ENCODE data around the gene MSI2. TPM values are rescaled to one million over a fixed set of nuclear protein-coding genes. Genes with fewer than 3 reads are reported as not detected.

Gene MSI2
- total and polyA plus RNA-seq, 2 donors = 25.3 to 52.5 TPM

- 83% methylated on average over 14 of the region's 14 CpGs for WGBS
- H3K4me3 ChIP-seq (ENCODE audit: low read length in 2 of 2) = no peak overlapping the region
- H3K9me3 ChIP-seq (ENCODE audit: control insufficient read depth in 2 of 2, insufficient read depth in 1 of 2, low read length in 1 of 2) = no peaks in the 10 kb centered on the region
- peak overlapping the region; percentile 8 to 79 for H3K27ac ChIP-seq (ENCODE audit: low read depth in 1 of 2, low read length in 1 of 2)
- H3K4me1 ChIP-seq (ENCODE audit: control insufficient read depth in 2 of 2, insufficient read depth in 2 of 2, low read length in 2 of 2) = peaks cover 59 to 80% of the 10 kb centered on the region in 2 donors
- H3K36me3 ChIP-seq (ENCODE audit: control insufficient read depth in 2 of 2, insufficient read depth in 2 of 2, low read length in 1 of 2) = peaks cover 4 to 13% of the 10 kb centered on the region in 2 donors
- DNase-seq (ENCODE audit: low read depth in 6 of 9, low spot score in 9 of 9) = no peak
- no peaks in the 10 kb centered on the region for H3K27me3 ChIP-seq (ENCODE audit: control insufficient read depth in 2 of 2, insufficient read depth in 1 of 2, low read length in 1 of 2)
Observed at GRCh38 chr17:57511475-57512123, 255.3 kb downstream of the MSI2 start.

DNA sequence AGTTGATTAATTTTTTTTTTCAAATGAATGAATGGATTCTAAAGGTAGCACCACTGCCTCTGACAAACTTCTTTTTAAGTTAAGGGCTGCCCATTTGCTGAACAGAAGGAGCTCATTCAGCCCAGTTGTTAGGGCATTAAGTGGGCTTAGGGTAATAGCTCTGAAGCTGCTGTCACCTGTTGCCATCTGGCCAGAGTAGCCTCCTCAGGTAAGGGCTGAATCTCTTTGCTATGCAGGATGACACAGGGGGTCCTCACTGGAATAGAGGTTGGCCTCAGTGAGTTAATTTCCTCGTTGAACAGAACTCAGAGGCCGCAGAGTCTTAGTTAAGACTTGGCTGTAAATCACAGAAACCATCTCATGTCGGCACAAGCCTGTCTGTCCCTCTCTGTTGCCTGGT, 255.9 kb downstream of the MSI2 start:
- no peak for DNase-seq (ENCODE audit: low read depth in 6 of 9, low spot score in 9 of 9)
- peaks cover 59 to 80% of the 10 kb centered on the region in 2 donors for H3K4me1 ChIP-seq (ENCODE audit: control insufficient read depth in 2 of 2, insufficient read depth in 2 of 2, low read length in 2 of 2)
- peaks cover 4 to 16% of the 10 kb centered on the region in 2 donors for H3K36me3 ChIP-seq (ENCODE audit: control insufficient read depth in 2 of 2, insufficient read depth in 2 of 2, low read length in 1 of 2)
- H3K27ac ChIP-seq (ENCODE audit: low read depth in 1 of 2, low read length in 1 of 2) = peak overlapping the region in 1 of 2 donors; percentile 79
- H3K27me3 ChIP-seq (ENCODE audit: control insufficient read depth in 2 of 2, insufficient read depth in 1 of 2, low read length in 1 of 2) = no peaks in the 10 kb centered on the region
- 93% methylated on average over 3 of the region's 3 CpGs for WGBS
- no peak overlapping the region for H3K4me3 ChIP-seq (ENCODE audit: low read length in 2 of 2)
- no peaks in the 10 kb centered on the region for H3K9me3 ChIP-seq (ENCODE audit: control insufficient read depth in 2 of 2, insufficient read depth in 1 of 2, low read length in 1 of 2)

DNA sequence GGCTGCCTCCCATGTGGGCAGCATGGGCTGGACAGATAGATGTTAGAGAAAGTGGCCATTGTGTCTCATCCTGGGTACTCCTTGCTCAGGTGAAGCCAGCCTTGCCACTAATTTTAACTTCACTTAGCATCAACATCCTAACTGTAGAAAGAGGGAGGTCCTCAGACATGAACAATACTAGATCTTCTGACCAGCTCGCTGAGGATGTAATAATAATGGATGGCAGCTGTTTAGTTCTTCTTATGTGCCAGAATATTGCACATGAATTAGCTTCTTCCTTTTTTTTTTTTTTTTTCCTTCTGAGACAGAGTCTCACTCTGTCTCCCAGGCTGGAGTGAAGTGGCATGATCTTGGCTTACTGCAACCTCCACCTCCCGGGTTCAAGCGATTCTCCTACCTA, 256.4 kb downstream of the MSI2 start:
- H3K9me3 ChIP-seq (ENCODE audit: control insufficient read depth in 2 of 2, insufficient read depth in 1 of 2, low read length in 1 of 2) = no peaks in the 10 kb centered on the region
- WGBS = 95% methylated on average over 3 of the region's 3 CpGs
- peaks cover 4 to 16% of the 10 kb centered on the region in 2 donors for H3K36me3 ChIP-seq (ENCODE audit: control insufficient read depth in 2 of 2, insufficient read depth in 2 of 2, low read length in 1 of 2)
- no peak for DNase-seq (ENCODE audit: low read depth in 6 of 9, low spot score in 9 of 9)
- no peaks in the 10 kb centered on the region for H3K27me3 ChIP-seq (ENCODE audit: control insufficient read depth in 2 of 2, insufficient read depth in 1 of 2, low read length in 1 of 2)
- H3K4me3 ChIP-seq (ENCODE audit: low read length in 2 of 2) = no peak overlapping the region
- peaks cover 59 to 80% of the 10 kb centered on the region in 2 donors for H3K4me1 ChIP-seq (ENCODE audit: control insufficient read depth in 2 of 2, insufficient read depth in 2 of 2, low read length in 2 of 2)
- peak overlapping the region in 1 of 2 donors; percentile 79 for H3K27ac ChIP-seq (ENCODE audit: low read depth in 1 of 2, low read length in 1 of 2)

GRCh38 chr17:57513569-57513968, 257.2 kb downstream of the MSI2 start:
- Histone ChIP-seq H3K27me3 (ENCODE audit: control insufficient read depth in 2 of 2, insufficient read depth in 1 of 2, low read length in 1 of 2) (no peaks in the 10 kb centered on the region), H3K9me3 (ENCODE audit: control insufficient read depth in 2 of 2, insufficient read depth in 1 of 2, low read length in 1 of 2) (no peaks in the 10 kb centered on the region), H3K4me1 (ENCODE audit: control insufficient read depth in 2 of 2, insufficient read depth in 2 of 2, low read length in 2 of 2) (peaks cover 58 to 80% of the 10 kb centered on the region in 2 donors), H3K27ac (ENCODE audit: low read depth in 1 of 2, low read length in 1 of 2) (no peak overlapping the region), H3K4me3 (ENCODE audit: low read length in 2 of 2) (no peak overlapping the region), H3K36me3 (ENCODE audit: control insufficient read depth in 2 of 2, insufficient read depth in 2 of 2, low read length in 1 of 2) (peaks cover 4 to 16% of the 10 kb centered on the region in 2 donors)
- WGBS = 89% methylated on average over 4 of the region's 4 CpGs
- DNase-seq (ENCODE audit: low read depth in 6 of 9, low spot score in 9 of 9) = no peak

DNA sequence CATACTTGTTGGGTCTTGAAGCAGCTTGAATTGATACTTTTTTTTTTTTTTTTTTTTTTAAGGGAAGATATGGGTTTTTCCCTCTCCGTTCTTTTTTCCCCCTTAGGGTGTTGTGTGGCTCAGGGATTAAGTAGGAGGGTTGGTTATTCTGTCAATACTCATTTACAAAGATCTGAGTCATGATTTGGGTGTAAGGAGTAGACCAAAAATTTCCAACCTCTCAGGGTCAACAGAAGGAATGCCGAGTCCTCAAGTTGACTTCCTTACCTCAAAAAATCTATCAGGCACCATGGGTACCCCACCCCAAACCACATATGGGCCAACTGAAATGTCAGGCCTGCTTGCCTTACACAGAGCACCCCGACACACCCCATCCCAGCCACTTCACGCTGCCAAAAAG, 258.3 kb downstream of the MSI2 start:
- H3K27me3 ChIP-seq (ENCODE audit: control insufficient read depth in 2 of 2, insufficient read depth in 1 of 2, low read length in 1 of 2) = no peaks in the 10 kb centered on the region
- peaks cover 4 to 23% of the 10 kb centered on the region in 2 donors for H3K36me3 ChIP-seq (ENCODE audit: control insufficient read depth in 2 of 2, insufficient read depth in 2 of 2, low read length in 1 of 2)
- no peak for DNase-seq (ENCODE audit: low read depth in 6 of 9, low spot score in 9 of 9)
- no peaks in the 10 kb centered on the region for H3K9me3 ChIP-seq (ENCODE audit: control insufficient read depth in 2 of 2, insufficient read depth in 1 of 2, low read length in 1 of 2)
- H3K4me3 ChIP-seq (ENCODE audit: low read length in 2 of 2) = no peak overlapping the region
- H3K4me1 ChIP-seq (ENCODE audit: control insufficient read depth in 2 of 2, insufficient read depth in 2 of 2, low read length in 2 of 2) = peaks cover 58 to 80% of the 10 kb centered on the region in 2 donors
- 88% methylated on average over 4 of the region's 4 CpGs for WGBS
- H3K27ac ChIP-seq (ENCODE audit: low read depth in 1 of 2, low read length in 1 of 2) = peak overlapping the region in 1 of 2 donors; percentile 14

DNA sequence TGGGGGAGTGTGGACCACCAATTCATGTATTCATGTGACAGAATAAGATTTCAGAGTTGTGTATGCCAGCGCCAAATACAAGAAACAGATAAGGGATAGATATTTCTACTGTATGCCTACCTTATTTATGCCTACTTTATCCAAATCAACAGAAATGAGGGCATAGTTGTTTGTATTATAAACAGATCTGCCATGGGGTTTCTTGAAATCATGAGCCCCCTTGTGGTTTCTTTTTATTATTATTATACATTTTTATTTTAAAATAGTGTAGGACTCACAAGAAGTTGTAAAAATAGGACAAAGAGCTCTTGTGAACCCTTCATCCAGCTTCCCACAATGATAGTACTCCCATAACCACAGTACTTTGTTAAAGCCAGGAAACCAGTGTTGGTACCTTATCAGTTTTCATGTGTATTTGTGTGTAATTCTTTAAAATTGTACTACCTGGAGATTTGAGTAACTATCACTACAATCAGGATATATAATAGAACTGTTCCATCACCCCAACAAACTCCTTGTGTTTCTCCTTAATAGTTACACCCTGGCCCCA, 259.4 kb downstream of the MSI2 start:
- peaks cover 4 to 20% of the 10 kb centered on the region in 2 donors for H3K36me3 ChIP-seq (ENCODE audit: control insufficient read depth in 2 of 2, insufficient read depth in 2 of 2, low read length in 1 of 2)
- no peaks in the 10 kb centered on the region for H3K27me3 ChIP-seq (ENCODE audit: control insufficient read depth in 2 of 2, insufficient read depth in 1 of 2, low read length in 1 of 2)
- no peak for DNase-seq (ENCODE audit: low read depth in 6 of 9, low spot score in 9 of 9)
- no peak overlapping the region for H3K27ac ChIP-seq (ENCODE audit: low read depth in 1 of 2, low read length in 1 of 2)
- H3K4me1 ChIP-seq (ENCODE audit: control insufficient read depth in 2 of 2, insufficient read depth in 2 of 2, low read length in 2 of 2) = peaks cover 54 to 77% of the 10 kb centered on the region in 2 donors
- no peaks in the 10 kb centered on the region for H3K9me3 ChIP-seq (ENCODE audit: control insufficient read depth in 2 of 2, insufficient read depth in 1 of 2, low read length in 1 of 2)
- WGBS = 100% methylated on average over 1 of the region's 1 CpG
- no peak overlapping the region for H3K4me3 ChIP-seq (ENCODE audit: low read length in 2 of 2)

- peaks cover 50 to 77% of the 10 kb centered on the region in 2 donors for H3K4me1 ChIP-seq (ENCODE audit: control insufficient read depth in 2 of 2, insufficient read depth in 2 of 2, low read length in 2 of 2)
- H3K4me3 ChIP-seq (ENCODE audit: low read length in 2 of 2) = no peak overlapping the region
- WGBS = 98% methylated on average over 10 of the region's 10 CpGs
- H3K36me3 ChIP-seq (ENCODE audit: control insufficient read depth in 2 of 2, insufficient read depth in 2 of 2, low read length in 1 of 2) = peaks cover 4 to 22% of the 10 kb centered on the region in 2 donors
- peak overlapping the region in 1 of 2 donors; percentile 6 for H3K27ac ChIP-seq (ENCODE audit: low read depth in 1 of 2, low read length in 1 of 2)
- H3K27me3 ChIP-seq (ENCODE audit: control insufficient read depth in 2 of 2, insufficient read depth in 1 of 2, low read length in 1 of 2) = no peaks in the 10 kb centered on the region
- H3K9me3 ChIP-seq (ENCODE audit: control insufficient read depth in 2 of 2, insufficient read depth in 1 of 2, low read length in 1 of 2) = no peaks in the 10 kb centered on the region
- no peak for DNase-seq (ENCODE audit: low read depth in 6 of 9, low spot score in 9 of 9)
Observed at GRCh38 chr17:57516290-57517230, 260.2 kb downstream of the MSI2 start.

GRCh38 chr17:57517273-57517631, 260.9 kb downstream of the MSI2 start:
- Histone ChIP-seq H3K27me3 (ENCODE audit: control insufficient read depth in 2 of 2, insufficient read depth in 1 of 2, low read length in 1 of 2) (no peaks in the 10 kb centered on the region), H3K4me3 (ENCODE audit: low read length in 2 of 2) (no peak overlapping the region), H3K4me1 (ENCODE audit: control insufficient read depth in 2 of 2, insufficient read depth in 2 of 2, low read length in 2 of 2) (peaks cover 49 to 77% of the 10 kb centered on the region in 2 donors), H3K27ac (ENCODE audit: low read depth in 1 of 2, low read length in 1 of 2) (peak overlapping the region in 1 of 2 donors; percentile 78), H3K36me3 (ENCODE audit: control insufficient read depth in 2 of 2, insufficient read depth in 2 of 2, low read length in 1 of 2) (peaks cover 4 to 22% of the 10 kb centered on the region in 2 donors), H3K9me3 (ENCODE audit: control insufficient read depth in 2 of 2, insufficient read depth in 1 of 2, low read length in 1 of 2) (no peaks in the 10 kb centered on the region)
- 96% methylated on average over 7 of the region's 7 CpGs for WGBS
- no peak for DNase-seq (ENCODE audit: low read depth in 6 of 9, low spot score in 9 of 9)
